Skeletal muscle satellite cell (primary cell): ENCODE measurements around the gene MAU2.
"Not testable (repeated sequence)": the region's sequence is repeated elsewhere in the genome, so short reads cannot be mapped to it uniquely, and the experiment has no call there.

Experiments
- H3K27me3 ChIP-seq: 2 replicates; pipeline ENCODE4 v1.7.0; 2013; ENCODE audit warnings: low read length; ENCODE audit not compliant: control insufficient read depth, insufficient read depth
- H3K36me3 ChIP-seq: 2 replicates; pipeline ENCODE4 v1.7.0; 2013; ENCODE audit warnings: mild to moderate bottlenecking, control low read depth, low read length; ENCODE audit not compliant: insufficient read depth
- H3K4me1 ChIP-seq: 2 replicates; pipeline ENCODE4 v1.7.0; 2013; ENCODE audit warnings: low read length; ENCODE audit not compliant: control insufficient read depth, insufficient read depth
- H3K4me2 ChIP-seq: 2 replicates; pipeline ENCODE4 v1.7.0; 2013; ENCODE audit warnings: mild to moderate bottlenecking, low read length
- H3K4me3 ChIP-seq: 2 replicates; pipeline ENCODE4 v1.7.0; 2013; ENCODE audit warnings: low read length
- H3K9ac ChIP-seq: 2 replicates; pipeline ENCODE4 v1.7.0; 2013; ENCODE audit warnings: mild to moderate bottlenecking, low read depth, low read length, moderate library complexity
- H3K9me3 ChIP-seq: replicated peaks from 2 replicates; pipeline ENCODE4 v1.7.0; 2013; ENCODE audit warnings: mild to moderate bottlenecking, control low read depth, low read length

MAU2 gene

DNA sequence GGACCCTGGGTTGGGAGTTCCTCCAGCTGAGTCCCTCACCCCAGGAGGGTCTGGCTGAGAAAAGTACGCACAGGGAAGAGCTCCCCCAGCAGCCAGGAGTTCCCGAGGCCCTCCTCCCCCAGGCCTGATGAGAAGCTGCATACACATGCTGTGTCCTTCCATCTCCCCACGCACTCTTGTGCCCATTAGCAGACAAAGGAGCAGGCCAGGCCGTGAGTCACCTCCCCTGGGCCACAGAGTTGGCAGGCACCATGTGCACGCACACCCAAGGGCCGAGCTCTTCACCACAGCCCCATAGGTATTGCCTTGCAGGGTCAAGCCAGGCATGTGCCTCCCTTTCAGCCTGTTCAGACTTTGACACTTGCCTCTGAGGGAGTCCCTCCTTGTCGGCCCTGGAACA is 17.5 kb downstream of the MAU2 start:
- peaks cover 71% of the 10 kb centered on the region for H3K36me3 ChIP-seq
- no peak overlapping the region for H3K4me3 ChIP-seq
- H3K9me3 ChIP-seq: no peaks in the 10 kb centered on the region
- H3K4me2 ChIP-seq: peak overlapping the region; percentile 50
- H3K4me1 ChIP-seq: peaks cover 6% of the 10 kb centered on the region
- H3K9ac ChIP-seq: no peak overlapping the region
- H3K27me3 ChIP-seq: no peaks in the 10 kb centered on the region

DNA sequence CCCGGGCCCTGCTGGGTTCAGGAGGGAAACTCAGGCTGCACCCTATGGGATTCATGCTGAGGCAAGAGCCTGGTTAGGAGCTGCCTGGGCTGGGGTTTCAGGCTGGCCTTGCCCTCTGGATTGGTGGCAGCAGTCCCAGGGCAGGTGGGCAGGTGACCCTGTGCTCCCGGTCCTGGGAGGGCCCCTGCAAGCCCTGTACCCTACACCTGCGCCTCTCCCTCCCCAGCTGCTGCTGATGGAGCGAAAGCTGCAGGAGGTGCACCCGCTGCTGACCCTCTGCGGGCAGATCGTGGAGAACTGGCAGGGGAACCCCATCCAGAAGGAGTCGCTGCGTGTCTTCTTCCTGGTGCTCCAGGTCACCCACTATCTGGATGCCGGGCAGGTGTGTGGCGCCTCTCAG is 20.4 kb downstream of the MAU2 start:
- Histone ChIP-seq H3K27me3 (no peaks in the 10 kb centered on the region), H3K4me1 (peaks cover 6% of the 10 kb centered on the region), H3K4me2 (no peak overlapping the region), H3K9me3 (no peaks in the 10 kb centered on the region), H3K9ac (no peak overlapping the region), H3K4me3 (no peak overlapping the region), H3K36me3 (peaks cover 77% of the 10 kb centered on the region)

DNA sequence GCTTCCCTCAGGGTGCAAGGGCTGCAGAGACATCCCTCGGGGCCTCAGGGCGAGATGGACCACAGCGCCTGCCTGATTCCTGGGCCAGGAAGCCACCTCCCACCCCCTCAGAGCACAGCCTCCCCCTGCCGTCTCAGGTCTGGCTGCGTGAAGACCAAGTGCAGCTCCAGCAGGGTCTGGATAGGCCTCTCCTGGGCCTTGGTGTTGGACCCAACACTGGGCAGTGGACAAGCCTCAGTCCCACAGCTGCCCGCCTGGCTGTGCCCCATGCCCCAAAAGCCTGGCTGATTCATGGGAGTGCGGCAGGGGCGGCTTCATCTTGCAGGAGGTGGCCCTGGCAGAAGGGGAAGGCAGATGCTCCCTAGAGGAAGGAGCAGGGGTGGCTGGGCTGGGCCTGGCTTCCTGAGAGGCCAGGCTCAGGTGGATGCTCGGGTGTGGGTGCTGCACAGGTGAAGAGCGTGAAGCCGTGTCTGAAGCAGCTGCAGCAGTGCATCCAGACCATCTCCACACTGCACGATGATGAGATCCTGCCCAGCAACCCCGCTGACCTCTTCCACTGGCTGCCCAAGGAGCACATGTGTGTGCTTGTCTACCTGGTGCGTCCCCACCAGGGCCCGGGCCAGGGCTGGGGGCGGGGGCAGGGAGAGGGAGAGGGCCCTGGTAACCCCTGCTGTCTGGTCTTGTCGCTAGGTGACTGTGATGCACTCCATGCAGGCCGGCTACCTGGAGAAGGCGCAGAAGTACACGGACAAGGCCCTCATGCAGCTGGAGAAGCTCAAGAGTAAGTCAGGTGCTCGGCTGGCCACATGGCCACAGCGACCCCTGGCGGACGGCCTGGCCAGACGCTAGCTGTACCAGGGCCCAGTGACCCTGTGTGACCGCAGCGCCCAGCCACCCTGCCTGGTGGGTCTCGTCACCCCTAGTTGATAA is 21.7 kb downstream of the MAU2 start:
- peaks cover 6% of the 10 kb centered on the region for H3K4me1 ChIP-seq
- no peak overlapping the region for H3K4me2 ChIP-seq
- no peak overlapping the region for H3K4me3 ChIP-seq
- no peak overlapping the region for H3K9ac ChIP-seq
- H3K27me3 ChIP-seq: no peaks in the 10 kb centered on the region
- H3K9me3 ChIP-seq: no peaks in the 10 kb centered on the region
- H3K36me3 ChIP-seq: peaks cover 78% of the 10 kb centered on the region

DNA sequence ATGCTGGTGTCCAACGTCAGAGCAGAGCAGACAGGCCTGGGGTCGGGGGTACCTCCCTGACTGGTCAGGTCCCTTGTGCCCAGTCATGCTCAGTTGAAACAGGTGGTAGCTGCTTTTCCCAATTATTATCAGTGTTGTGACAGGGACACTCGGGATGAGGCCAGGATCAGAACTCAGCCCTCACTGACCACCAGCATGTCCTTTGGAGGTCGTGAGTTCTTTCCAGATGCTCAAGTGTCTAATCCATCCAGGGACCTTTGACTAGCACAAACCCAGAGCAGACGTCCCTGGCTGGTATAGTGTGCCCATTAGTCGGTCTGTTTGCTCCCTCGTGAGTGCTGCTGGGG is 22.4 kb downstream of the MAU2 start:
- no peaks in the 10 kb centered on the region for H3K9me3 ChIP-seq
- no peaks in the 10 kb centered on the region for H3K27me3 ChIP-seq
- no peak overlapping the region for H3K4me2 ChIP-seq
- no peak overlapping the region for H3K9ac ChIP-seq
- peaks cover 78% of the 10 kb centered on the region for H3K36me3 ChIP-seq
- H3K4me3 ChIP-seq: no peak overlapping the region
- H3K4me1 ChIP-seq: peaks cover under 1% of the 10 kb centered on the region

DNA sequence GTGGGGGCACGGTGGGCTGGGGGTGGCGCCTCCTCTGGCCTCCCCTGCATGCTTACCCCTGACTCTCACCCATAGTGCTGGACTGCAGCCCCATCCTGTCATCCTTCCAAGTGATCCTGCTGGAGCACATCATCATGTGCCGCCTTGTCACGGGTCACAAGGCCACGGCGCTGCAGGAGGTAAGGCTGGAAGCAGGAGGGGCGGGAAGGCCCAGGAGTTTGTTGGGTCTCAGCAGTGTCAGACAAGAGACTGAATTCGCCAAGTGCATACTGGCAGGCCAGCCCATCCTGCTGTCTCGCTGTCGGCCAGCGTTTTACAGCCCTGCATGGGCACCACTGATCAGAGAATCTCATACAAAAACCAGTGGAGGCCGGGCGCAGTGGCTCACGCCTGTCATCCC is 23.1 kb downstream of the MAU2 start:
- no peaks in the 10 kb centered on the region for H3K27me3 ChIP-seq
- H3K36me3 ChIP-seq: peaks cover 71% of the 10 kb centered on the region
- no peaks in the 10 kb centered on the region for H3K4me1 ChIP-seq
- no peak overlapping the region for H3K4me3 ChIP-seq
- H3K9me3 ChIP-seq: no peaks in the 10 kb centered on the region
- no peak overlapping the region for H3K9ac ChIP-seq
- H3K4me2 ChIP-seq: no peak overlapping the region

DNA sequence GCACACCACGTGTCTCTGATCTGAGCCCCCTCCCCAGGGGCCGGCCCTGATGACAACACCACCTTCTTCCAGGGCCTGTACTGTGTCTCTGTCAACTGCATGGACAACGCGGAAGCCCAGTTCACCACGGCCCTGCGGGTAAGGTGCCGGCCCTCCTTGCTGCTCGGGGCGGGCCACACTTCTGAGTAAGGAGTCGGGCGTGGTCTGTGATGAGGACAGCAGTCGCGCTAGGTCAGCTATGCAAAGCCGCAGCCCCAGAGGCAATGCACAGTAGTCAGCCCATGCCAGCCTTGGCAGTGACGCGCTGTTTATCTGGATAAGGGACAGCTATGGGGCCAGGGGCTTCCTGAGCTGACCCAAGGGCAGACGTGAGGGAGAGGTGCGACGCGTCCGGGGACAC is 24.6 kb downstream of the MAU2 start:
- Histone ChIP-seq H3K27me3 (no peaks in the 10 kb centered on the region), H3K4me1 (no peaks in the 10 kb centered on the region), H3K36me3 (peaks cover 77% of the 10 kb centered on the region), H3K9me3 (no peaks in the 10 kb centered on the region), H3K4me2 (no peak overlapping the region), H3K4me3 (no peak overlapping the region), H3K9ac (no peak overlapping the region)

DNA sequence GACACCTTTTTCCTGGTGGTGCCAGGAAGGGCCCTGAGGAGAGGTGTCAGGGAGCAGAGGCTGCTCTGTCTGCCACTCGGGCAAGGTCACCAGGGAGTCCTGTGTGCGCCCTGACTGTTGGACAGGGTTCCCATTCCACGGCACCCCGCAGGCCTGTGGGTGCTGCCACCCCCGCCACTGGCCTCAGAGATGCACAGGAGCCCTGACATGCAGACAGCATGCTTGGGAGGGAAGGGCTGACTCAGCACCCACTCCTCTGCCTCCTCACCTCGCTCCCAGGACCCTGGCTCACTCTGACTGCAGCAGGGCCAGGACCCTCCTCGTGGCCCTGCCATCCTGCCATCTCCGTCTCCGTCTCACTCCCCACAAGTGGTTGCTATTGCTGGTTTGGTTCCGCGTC is 25.3 kb downstream of the MAU2 start:
- no peak overlapping the region for H3K4me3 ChIP-seq
- H3K4me2 ChIP-seq: no peak overlapping the region
- H3K4me1 ChIP-seq: no peaks in the 10 kb centered on the region
- H3K9me3 ChIP-seq: no peaks in the 10 kb centered on the region
- H3K27me3 ChIP-seq: no peaks in the 10 kb centered on the region
- no peak overlapping the region for H3K9ac ChIP-seq
- H3K36me3 ChIP-seq: peaks cover 72% of the 10 kb centered on the region

DNA sequence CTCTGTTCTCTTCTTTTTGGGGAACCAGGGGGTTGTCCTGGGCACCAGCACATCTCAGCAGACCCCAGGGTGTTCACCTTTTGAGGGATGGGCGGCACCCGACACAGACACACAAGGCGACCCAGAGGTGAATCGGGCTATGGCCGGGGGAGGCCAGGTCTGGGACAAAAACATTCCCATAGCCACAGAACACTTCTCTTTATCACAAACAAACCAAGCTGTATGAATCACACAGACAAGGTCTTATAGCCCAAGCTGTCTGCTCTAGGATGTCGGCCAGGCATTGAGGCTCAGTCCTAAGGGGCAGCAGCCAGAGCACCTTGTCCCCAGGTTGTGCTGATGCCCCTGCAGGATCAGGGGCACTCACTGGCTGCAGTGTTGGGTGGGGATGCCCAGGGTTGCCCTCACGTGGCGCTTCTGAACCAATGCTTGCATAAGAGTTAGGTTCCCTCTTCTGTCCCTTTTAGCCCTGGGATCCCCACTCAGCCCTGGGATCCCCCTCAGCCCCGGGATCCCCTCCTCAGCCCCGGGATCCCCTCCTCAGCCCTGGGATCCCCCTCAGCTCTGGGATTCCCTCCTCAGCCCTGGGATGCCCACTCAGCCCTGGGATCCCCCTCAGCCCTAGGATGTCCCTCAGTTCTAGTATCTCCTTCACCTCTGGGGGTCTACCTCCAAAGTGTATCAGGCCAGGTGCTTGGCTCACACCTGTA is 26.9 kb downstream of the MAU2 start:
- no peaks in the 10 kb centered on the region for H3K9me3 ChIP-seq
- peaks cover 64% of the 10 kb centered on the region for H3K36me3 ChIP-seq
- no peak overlapping the region for H3K9ac ChIP-seq
- no peak overlapping the region for H3K4me3 ChIP-seq
- H3K27me3 ChIP-seq: no peaks in the 10 kb centered on the region
- H3K4me2 ChIP-seq: no peak overlapping the region
- no peaks in the 10 kb centered on the region for H3K4me1 ChIP-seq

DNA sequence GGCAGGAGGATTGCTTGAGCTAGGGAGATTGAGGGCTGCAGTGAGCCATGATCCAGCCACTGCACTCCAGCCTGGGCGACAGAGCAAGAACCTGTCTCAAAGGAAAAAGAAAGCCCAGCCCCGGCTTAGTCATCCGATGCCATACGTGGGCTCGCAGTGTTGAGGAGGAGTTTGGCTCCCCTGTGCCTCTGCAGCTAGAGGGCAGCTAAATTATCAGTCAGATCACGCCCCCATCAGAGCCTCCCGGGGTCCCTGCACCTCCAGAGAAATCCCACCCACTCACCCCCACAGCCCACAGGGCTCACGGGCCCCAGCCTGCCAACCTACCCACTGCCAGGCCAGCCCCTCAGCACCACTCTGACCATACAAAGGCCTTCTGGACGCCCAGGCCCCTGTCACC is 27.6 kb downstream of the MAU2 start:
- H3K4me3 ChIP-seq: no peak overlapping the region
- peaks cover 65% of the 10 kb centered on the region for H3K36me3 ChIP-seq
- H3K9ac ChIP-seq: no peak overlapping the region
- no peaks in the 10 kb centered on the region for H3K27me3 ChIP-seq
- H3K4me2 ChIP-seq: no peak overlapping the region
- no peaks in the 10 kb centered on the region for H3K4me1 ChIP-seq
- H3K9me3 ChIP-seq: no peaks in the 10 kb centered on the region

DNA sequence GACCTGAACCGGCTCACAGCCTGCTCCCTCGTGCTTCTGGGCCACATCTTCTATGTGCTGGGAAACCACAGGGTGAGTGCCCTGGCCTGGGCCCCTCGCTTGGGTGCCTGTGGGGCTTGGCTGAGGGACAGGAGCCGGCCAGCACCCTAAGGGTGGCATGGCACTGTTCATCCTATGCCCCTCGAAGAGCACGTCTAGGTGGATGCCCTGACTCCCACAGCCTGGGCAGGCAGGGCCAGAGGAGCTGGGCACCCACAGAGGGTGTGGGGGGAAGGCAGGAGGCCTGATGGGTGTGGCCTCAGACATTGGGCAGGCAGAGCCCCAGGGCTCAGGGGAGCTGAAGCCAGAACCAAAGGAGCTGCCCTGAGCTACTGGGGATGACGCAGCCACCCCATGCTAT is 28.7 kb downstream of the MAU2 start:
- H3K27me3 ChIP-seq: no peaks in the 10 kb centered on the region
- no peak overlapping the region for H3K4me2 ChIP-seq
- H3K36me3 ChIP-seq: peaks cover 69% of the 10 kb centered on the region
- H3K9me3 ChIP-seq: no peaks in the 10 kb centered on the region
- H3K4me3 ChIP-seq: no peak overlapping the region
- no peaks in the 10 kb centered on the region for H3K4me1 ChIP-seq
- H3K9ac ChIP-seq: no peak overlapping the region

DNA sequence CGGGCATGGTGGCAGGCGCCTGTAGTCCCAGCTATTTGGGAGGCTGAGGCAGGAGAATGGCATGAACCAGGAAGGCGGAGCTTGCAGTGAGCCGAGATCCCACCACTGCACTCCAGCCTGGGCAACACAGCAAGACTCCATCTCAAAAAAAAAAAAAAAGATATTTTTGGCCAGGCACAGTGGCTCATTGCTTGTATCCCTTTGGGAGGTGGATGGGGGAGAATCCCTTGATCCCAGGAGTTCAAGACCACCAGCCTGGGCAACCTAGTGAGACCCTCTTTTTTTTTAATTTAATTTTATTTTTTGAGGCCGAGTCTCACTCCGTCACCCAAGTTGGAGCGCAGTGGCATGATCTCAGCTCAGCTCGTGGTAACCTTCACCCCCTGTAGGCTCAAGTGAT is 30.1 kb downstream of the MAU2 start:
- not testable (repeated sequence) for H3K9ac ChIP-seq

DNA sequence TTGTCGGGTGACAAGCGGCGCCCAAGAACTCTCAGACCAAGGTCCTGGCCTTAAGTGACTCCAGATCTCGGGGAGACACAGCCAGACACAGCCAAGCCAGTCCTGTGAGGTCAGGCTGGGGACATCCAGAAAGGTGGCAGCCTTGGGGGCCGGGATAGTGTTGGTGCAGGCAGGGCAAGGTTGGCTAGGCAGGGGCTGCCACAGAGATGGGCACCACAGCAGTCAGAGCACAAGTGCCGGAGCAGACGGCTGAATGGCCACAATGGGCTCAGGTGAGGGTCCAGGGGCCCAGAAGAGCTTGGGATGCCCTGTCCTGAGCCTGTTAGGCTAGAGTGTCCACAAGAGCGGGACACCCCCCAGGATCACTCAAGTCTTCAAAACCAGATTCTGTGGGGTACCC is 32.2 kb downstream of the MAU2 start:
- Histone ChIP-seq H3K4me3 (no peak overlapping the region), H3K4me1 (no peaks in the 10 kb centered on the region), H3K9ac (no peak overlapping the region), H3K27me3 (no peaks in the 10 kb centered on the region), H3K36me3 (peaks cover 67% of the 10 kb centered on the region), H3K9me3 (no peaks in the 10 kb centered on the region), H3K4me2 (no peak overlapping the region)

More for the DNA sequence above, 30.1 kb downstream of the MAU2 start:
- peaks cover 69% of the 10 kb centered on the region for H3K36me3 ChIP-seq
- H3K4me2 ChIP-seq, H3K9me3 ChIP-seq, H3K4me1 ChIP-seq, H3K27me3 ChIP-seq, H3K4me3 ChIP-seq: not testable (repeated sequence)
